Stimulated activated CD8-positive, alpha-beta memory T cell treated with anti-CD3 and anti-CD28 coated beads, Interleukin-7, amount 100 ng/mL, for 24 hours (primary cell): ENCODE data around the gene TAX1BP1.

Source experiments
- DNase-seq: peaks from one replicate; pipeline ENCODE4 v3.0.0-alpha.2; 2020; ENCODE audit warnings: low read depth

The TAX1BP1 gene

GRCh38 chr7:27781188-27781587 is 41.2 kb downstream of the TAX1BP1 start:
- DNase-seq, result no peak

DNA sequence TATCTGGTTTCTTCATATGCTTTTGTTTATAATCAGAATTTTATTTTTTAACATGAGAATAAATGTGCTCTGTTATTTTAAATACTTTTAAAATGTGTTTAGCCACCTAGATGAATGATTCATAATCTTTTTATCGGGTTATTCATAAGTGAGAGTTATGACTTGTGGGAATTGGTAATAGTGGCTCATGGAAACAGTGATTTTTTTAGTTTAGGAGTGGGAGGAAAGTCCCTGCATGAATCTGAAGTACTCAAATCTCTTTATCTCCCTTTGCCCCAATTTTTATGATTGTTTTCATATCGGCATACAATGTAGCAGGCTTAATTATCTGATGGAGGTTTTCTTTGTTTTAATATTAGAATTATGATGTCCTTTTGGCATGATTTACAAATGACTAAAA is 42.9 kb downstream of the TAX1BP1 start:
- no peak for DNase-seq

GRCh38 chr7:27784399-27785053 is 44.6 kb downstream of the TAX1BP1 start:
- no peak for DNase-seq

- no peak for DNase-seq
Measured at GRCh38 chr7:27788437-27788836, 48.5 kb downstream of the TAX1BP1 start.

DNA sequence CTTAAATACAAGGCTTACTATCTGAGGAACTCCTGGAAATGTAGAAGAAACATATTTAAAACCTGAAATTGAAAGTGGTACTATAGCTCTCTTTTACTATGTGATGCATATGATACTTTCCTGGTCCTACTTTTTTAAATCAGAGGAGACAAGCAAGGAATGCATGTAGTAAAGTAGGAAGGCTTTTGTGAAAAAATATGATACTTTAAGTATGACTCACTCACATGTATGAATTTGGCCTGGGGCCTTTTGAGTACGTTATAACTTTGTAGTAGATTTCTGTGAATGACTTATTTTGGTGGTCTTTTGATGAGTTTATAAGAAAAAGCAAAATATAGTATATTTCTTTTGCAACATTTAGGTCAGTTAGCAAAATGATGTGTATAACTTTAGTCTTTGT is 53.8 kb downstream of the TAX1BP1 start:
- no peak for DNase-seq

GRCh38 chr7:27795977-27796376 is 56.0 kb downstream of the TAX1BP1 start:
- no peak for DNase-seq

- DNase-seq, result no peak
Measured at GRCh38 chr7:27799212-27799611, 59.2 kb downstream of the TAX1BP1 start.

GRCh38 chr7:27802999-27803398 is 63.0 kb downstream of the TAX1BP1 start:
- no peak for DNase-seq

DNA sequence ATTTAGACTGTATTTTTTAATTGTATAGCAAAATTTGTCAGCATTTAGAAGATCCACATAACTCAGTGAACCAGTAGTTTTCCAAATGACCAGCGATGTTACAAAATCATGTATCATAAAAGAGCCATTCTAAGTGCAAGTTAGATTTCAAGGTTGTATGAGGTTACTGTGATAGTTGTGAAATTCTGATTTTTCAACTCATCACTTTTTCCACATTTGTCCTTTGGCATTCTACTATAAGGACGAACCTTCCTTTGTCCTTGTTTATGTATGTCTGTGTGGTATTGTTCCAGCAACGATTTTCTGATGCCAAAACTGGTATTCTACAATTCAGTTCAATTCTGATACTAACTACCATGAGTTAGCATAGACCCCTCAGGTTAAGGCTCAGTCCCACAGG is 64.2 kb downstream of the TAX1BP1 start:
- no peak for DNase-seq

DNA sequence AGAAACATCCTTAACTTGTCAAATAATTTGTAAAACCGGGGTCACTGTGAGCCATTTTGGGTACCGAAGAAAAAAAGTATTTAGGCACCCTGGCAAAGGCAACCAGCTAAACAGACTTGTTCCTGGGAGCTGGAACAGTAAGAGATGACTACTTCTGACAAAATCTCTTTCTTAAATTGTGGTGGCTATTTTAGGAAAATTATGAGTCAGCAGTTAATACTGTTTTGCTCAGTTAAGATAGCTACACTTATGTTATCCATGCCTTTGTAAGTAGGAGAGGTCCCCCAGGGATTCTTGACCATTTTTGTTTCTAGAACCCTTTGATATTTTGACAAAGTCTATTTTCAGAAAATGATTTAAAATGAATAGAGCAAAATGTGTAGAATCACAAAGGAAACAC is 68.7 kb downstream of the TAX1BP1 start:
- no peak for DNase-seq

- no peak for DNase-seq
Measured at GRCh38 chr7:27810186-27810585, 70.2 kb downstream of the TAX1BP1 start.

DNA sequence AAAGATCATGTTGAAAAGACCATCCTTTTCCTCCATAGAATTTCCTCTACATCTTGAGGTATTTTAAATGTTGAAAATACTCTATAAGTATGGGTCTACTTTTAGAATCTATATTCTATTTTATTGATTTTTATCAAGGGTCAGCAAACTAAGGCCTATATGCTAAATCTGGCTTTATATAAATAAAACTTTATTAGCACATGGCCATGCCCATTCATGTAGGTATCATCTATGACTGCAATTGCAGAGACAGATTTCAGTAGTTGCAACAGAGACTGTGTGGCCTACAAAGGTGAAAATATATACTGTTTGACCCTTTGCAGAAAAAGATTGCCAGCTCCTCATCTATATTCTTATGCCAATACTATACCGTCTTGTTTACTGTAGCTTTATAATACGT is 72.7 kb downstream of the TAX1BP1 start:
- no peak for DNase-seq

DNA sequence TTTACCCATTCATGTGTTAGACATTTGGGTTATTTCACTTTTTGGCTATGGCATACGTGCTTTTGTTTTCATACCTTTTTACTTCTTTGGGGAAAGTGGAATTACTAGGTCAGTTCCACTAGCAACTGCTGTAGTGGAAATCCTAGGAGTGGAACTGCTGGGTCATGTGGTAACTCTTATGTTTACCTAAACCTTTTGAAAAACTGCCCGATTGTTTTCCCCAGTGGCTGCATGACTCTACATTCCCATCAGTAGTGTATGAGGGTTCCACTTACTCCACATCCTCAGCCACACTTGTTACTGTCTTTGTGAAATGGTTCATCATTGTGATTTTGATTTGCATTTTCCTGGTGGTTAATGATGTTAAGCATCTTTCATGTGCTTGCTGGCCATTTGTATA is 82.3 kb downstream of the TAX1BP1 start:
- DNase-seq, result no peak

DNA sequence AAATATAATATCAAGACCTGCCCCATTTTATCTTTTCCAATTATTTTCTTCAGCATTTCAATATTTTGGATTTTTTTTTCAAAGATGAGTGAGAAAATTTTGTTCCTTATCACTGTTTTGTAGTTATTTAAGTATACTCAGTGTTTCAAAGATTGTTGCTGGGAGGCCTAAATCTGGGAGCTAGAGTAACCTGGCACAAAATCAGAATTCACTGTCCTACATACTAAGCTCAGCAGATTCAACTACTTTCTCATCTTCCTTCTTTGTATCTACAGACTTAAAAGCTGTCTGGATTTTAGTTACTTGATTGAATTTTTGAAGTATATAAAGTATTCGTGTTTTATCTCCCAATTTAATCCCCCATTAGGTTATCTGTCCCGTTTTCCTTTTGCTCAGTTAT is 85.9 kb downstream of the TAX1BP1 start:
- DNase-seq, result no peak

DNA sequence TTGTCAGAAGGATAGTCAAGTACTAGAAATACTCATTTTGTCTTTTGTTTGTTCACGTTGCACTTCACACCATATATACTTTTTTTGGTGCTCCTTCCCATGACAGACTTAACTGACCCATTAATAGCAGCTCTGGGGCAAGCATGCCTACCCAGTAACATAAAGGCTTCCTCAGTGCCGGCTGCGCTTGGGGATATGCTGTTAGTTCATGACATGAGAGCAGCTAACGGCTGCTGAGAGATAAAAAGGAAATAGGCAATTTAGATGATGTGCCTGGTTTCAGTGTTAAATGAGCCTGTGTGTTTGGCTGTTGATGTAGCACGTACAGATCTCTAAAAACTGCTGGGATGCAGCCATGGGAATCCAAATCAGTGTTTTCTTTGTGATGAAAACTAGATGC is 86.4 kb downstream of the TAX1BP1 start:
- DNase-seq, result no peak

DNA sequence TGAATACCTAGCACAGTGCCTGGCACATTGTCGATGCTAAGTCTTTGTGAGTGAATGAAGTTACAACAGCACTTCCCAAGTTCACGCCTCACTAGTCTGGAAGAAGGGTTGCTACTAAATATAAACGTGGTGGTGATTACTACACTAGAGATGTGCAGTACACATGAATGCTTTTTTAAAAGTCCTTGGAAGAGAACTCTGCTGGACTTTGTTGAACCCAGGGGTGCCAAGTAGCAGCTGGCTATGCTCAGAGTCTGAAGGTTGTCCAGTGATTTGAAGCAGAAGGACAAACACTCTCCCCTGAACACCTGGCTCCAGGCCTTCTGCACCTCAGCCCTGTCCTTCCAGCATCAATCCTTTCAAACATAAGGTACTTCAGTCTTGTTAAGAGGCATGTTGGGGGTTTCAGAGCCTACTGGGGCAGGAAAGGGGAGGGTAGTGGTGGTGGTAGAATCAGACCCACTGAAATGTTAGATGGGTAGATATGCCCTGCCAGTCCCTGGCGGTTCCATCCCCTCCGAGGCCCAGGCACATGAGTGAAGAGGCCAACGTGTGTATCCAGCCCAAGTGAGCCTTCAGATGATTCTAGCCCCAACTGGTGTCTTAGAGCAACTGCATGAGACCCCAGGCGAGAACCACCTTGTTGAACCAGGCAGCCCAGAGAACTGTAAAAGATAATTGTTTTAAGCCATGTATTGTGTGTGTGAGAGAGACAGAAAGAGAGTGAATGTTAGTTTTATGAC is 94.4 kb downstream of the TAX1BP1 start:
- no peak for DNase-seq

DNA sequence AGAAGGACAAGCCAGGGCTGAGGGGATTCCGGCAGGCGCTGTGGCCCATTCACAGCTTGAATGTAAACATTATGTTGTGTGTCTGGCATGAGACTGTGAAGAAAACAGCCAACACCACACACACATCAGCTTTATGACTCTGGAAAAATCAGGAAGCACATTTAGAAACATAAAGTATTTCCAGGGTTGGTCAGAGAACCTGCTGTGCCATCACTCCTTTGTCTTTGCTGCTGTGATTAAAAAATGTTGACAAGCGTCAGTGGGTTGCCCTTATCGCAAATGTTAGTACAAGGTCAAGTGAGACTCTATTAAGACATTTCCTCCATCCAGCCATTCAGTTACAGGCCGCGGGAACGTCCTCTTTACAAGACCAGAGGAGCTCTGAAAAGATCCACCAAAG is 95.4 kb downstream of the TAX1BP1 start:
- DNase-seq, result no peak

- DNase-seq, result no peak
Measured at GRCh38 chr7:27836536-27836935, 96.6 kb downstream of the TAX1BP1 start.

DNA sequence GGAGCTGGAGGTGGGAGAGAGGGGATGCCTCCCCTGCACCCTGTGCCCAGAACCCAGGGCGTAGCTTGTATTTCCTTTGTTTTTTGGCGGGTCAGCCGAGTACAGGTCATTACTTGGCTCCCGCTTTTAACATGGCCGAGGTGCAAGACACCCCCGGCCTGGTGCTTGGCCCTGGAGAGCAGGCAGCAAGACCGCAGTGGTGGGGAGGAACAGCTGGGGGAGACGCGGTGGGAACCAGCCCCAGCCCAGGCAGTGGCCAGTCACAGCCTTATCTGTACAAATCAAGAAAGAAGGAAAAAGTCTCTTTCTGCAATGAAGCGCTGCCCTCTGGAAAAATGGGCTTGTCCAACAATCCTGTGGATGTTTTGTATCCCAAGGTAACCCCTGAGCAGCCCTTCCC is 99.1 kb downstream of the TAX1BP1 start:
- no peak for DNase-seq

GRCh38 chr7:27840313-27840712 is 100.4 kb downstream of the TAX1BP1 start:
- DNase-seq, result no peak

DNA sequence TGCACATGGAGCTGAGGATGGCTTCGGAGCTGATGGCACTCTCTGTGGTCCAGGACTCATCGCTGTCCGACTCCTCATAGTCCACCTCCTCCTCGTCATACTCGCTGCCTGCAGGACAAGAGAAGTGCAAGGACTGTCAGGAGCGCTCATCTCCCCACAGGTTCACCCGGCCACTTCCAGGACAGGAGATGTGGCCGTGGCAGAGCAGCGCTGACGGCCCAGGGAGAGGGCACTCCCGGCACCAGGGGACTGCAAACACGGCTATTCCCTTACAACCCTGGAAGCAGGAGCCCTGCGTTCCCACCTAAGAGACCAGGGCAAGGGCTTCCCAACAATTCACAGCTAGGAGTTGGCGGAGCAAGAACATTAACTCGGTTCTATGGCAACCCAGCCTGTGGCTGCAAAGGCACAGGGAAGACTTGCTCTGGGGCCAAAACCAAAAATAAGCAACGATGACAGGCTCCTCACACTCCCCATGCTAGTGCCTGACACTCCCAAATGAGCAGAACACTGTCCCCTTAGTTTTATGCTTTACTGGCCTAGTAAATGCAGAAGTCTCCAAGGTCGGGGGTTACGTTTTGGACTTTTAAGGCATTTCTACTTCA is 100.9 kb downstream of the TAX1BP1 start:
- no peak for DNase-seq

DNA sequence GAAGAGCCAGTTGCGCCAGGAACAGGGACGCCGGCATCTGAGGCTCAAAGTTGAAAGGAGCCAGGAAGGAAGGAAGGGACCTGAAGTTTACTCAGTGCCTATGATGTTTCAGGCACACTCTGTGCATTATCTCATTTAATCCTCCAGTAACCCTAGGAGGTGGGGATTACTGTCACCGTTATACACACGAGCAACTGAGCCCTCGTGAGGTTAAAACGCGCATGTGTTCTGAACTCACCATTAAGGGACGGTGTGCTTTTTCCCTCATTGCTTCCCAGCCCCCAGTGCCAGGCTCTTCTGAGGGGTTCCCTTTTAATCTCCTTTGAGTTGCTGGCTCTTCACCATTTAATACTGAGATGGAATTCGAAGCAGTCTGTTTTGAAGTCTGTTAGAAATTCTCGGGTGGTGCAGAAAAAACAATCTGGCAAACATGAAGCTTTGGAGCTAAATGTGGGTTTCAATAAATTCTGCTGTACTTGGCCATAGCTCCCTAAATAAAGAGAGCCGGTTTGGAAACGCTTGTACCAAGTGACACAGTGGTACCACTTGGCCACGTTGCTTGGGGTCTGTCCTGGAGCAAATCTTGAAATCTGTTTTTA is 102.2 kb downstream of the TAX1BP1 start:
- DNase-seq, result no peak

GRCh38 chr7:27842851-27843250 is 102.9 kb downstream of the TAX1BP1 start:
- no peak for DNase-seq
